Measurements from ENCODE around the gene TRIM69.

GRCh38 chr15:44763187-44763586 is 26.9 kb downstream of the TRIM69 start:
- TF ChIP-seq CTCF (IDR thresholded peaks at IDR 0.05) (no peak), POLR2A (IDR thresholded peaks at IDR 0.05) (no peak)
